ENCODE measurements around the gene TTLL11.

TTLL11 gene

GRCh38 chr9:121853617-121854395 is 239.3 kb downstream of the TTLL11 start:
- Histone ChIP-seq H3K36me3 (ENCODE audit: control insufficient read depth, insufficient read depth, low read length, severe bottlenecking) (no peaks in the 10 kb centered on the region), H3K9me3 (ENCODE audit: control insufficient read depth, low read length) (peaks cover 6% of the 10 kb centered on the region), H3K4me3 (ENCODE audit: low read length) (no peak overlapping the region), H3K9ac (ENCODE audit: low read length) (no peak overlapping the region), H3K4me1 (ENCODE audit: control insufficient read depth, insufficient read depth, low read length) (peaks cover 20% of the 10 kb centered on the region), H3K27me3 (replicated peaks; ENCODE audit: control insufficient read depth, insufficient read depth, low read length) (peaks cover 5% of the 10 kb centered on the region)
- DNase-seq (ENCODE audit: low read depth): no peak

- H3K9me3 ChIP-seq (ENCODE audit: control insufficient read depth, low read length): peaks cover 12% of the 10 kb centered on the region
- peaks cover 5% of the 10 kb centered on the region for H3K27me3 ChIP-seq (replicated peaks; ENCODE audit: control insufficient read depth, insufficient read depth, low read length)
- no peak overlapping the region for H3K4me3 ChIP-seq (ENCODE audit: low read length)
- no peak overlapping the region for H3K9ac ChIP-seq (ENCODE audit: low read length)
- no peak for DNase-seq (ENCODE audit: low read depth)
- peaks cover 20% of the 10 kb centered on the region for H3K4me1 ChIP-seq (ENCODE audit: control insufficient read depth, insufficient read depth, low read length)
- no peaks in the 10 kb centered on the region for H3K36me3 ChIP-seq (ENCODE audit: control insufficient read depth, insufficient read depth, low read length, severe bottlenecking)
Measured at GRCh38 chr9:121852651-121853616, 240.2 kb downstream of the TTLL11 start.

GRCh38 chr9:121852241-121852640 is 240.9 kb downstream of the TTLL11 start:
- Histone ChIP-seq H3K4me1 (ENCODE audit: control insufficient read depth, insufficient read depth, low read length) (peaks cover 20% of the 10 kb centered on the region), H3K9me3 (ENCODE audit: control insufficient read depth, low read length) (peaks cover 12% of the 10 kb centered on the region), H3K4me3 (ENCODE audit: low read length) (no peak overlapping the region), H3K9ac (ENCODE audit: low read length) (no peak overlapping the region), H3K27me3 (replicated peaks; ENCODE audit: control insufficient read depth, insufficient read depth, low read length) (peaks cover 5% of the 10 kb centered on the region), H3K36me3 (ENCODE audit: control insufficient read depth, insufficient read depth, low read length, severe bottlenecking) (no peaks in the 10 kb centered on the region)
- no peak for DNase-seq (ENCODE audit: low read depth)

- no peak overlapping the region for H3K9ac ChIP-seq (ENCODE audit: low read length)
- H3K4me3 ChIP-seq (ENCODE audit: low read length): no peak overlapping the region
- peaks cover 12% of the 10 kb centered on the region for H3K9me3 ChIP-seq (ENCODE audit: control insufficient read depth, low read length)
- DNase-seq (ENCODE audit: low read depth): no peak
- H3K27me3 ChIP-seq (replicated peaks; ENCODE audit: control insufficient read depth, insufficient read depth, low read length): peaks cover 5% of the 10 kb centered on the region
- H3K36me3 ChIP-seq (ENCODE audit: control insufficient read depth, insufficient read depth, low read length, severe bottlenecking): no peaks in the 10 kb centered on the region
- H3K4me1 ChIP-seq (ENCODE audit: control insufficient read depth, insufficient read depth, low read length): peaks cover 20% of the 10 kb centered on the region
Measured at GRCh38 chr9:121851641-121852091, 241.4 kb downstream of the TTLL11 start.

GRCh38 chr9:121850366-121850765 is 242.7 kb downstream of the TTLL11 start:
- Histone ChIP-seq H3K9me3 (ENCODE audit: control insufficient read depth, low read length) (peaks cover 12% of the 10 kb centered on the region), H3K4me3 (ENCODE audit: low read length) (no peak overlapping the region), H3K27me3 (replicated peaks; ENCODE audit: control insufficient read depth, insufficient read depth, low read length) (no peaks in the 10 kb centered on the region), H3K36me3 (ENCODE audit: control insufficient read depth, insufficient read depth, low read length, severe bottlenecking) (no peaks in the 10 kb centered on the region), H3K9ac (ENCODE audit: low read length) (no peak overlapping the region), H3K4me1 (ENCODE audit: control insufficient read depth, insufficient read depth, low read length) (peaks cover 20% of the 10 kb centered on the region)
- no peak for DNase-seq (ENCODE audit: low read depth)

GRCh38 chr9:121849554-121849953 is 243.6 kb downstream of the TTLL11 start:
- no peaks in the 10 kb centered on the region for H3K27me3 ChIP-seq (replicated peaks; ENCODE audit: control insufficient read depth, insufficient read depth, low read length)
- no peak for DNase-seq (ENCODE audit: low read depth)
- H3K9me3 ChIP-seq (ENCODE audit: control insufficient read depth, low read length): peaks cover 17% of the 10 kb centered on the region
- H3K9ac ChIP-seq (ENCODE audit: low read length): no peak overlapping the region
- H3K4me3 ChIP-seq (ENCODE audit: low read length): no peak overlapping the region
- H3K4me1 ChIP-seq (ENCODE audit: control insufficient read depth, insufficient read depth, low read length): peaks cover 20% of the 10 kb centered on the region
- H3K36me3 ChIP-seq (ENCODE audit: control insufficient read depth, insufficient read depth, low read length, severe bottlenecking): no peaks in the 10 kb centered on the region

- no peak overlapping the region for H3K9ac ChIP-seq (ENCODE audit: low read length)
- no peak for DNase-seq (ENCODE audit: low read depth)
- peaks cover 3% of the 10 kb centered on the region for H3K4me1 ChIP-seq (ENCODE audit: control insufficient read depth, insufficient read depth, low read length)
- H3K9me3 ChIP-seq (ENCODE audit: control insufficient read depth, low read length): peaks cover 18% of the 10 kb centered on the region
- no peaks in the 10 kb centered on the region for H3K27me3 ChIP-seq (replicated peaks; ENCODE audit: control insufficient read depth, insufficient read depth, low read length)
- H3K36me3 ChIP-seq (ENCODE audit: control insufficient read depth, insufficient read depth, low read length, severe bottlenecking): no peaks in the 10 kb centered on the region
- H3K4me3 ChIP-seq (ENCODE audit: low read length): no peak overlapping the region
Measured at GRCh38 chr9:121844562-121844961, 248.5 kb downstream of the TTLL11 start.

GRCh38 chr9:121844098-121844497 is 249.0 kb downstream of the TTLL11 start:
- Histone ChIP-seq H3K36me3 (ENCODE audit: control insufficient read depth, insufficient read depth, low read length, severe bottlenecking) (no peaks in the 10 kb centered on the region), H3K9ac (ENCODE audit: low read length) (no peak overlapping the region), H3K27me3 (replicated peaks; ENCODE audit: control insufficient read depth, insufficient read depth, low read length) (no peaks in the 10 kb centered on the region), H3K4me3 (ENCODE audit: low read length) (no peak overlapping the region), H3K4me1 (ENCODE audit: control insufficient read depth, insufficient read depth, low read length) (peaks cover 3% of the 10 kb centered on the region), H3K9me3 (ENCODE audit: control insufficient read depth, low read length) (peaks cover 15% of the 10 kb centered on the region)
- DNase-seq (ENCODE audit: low read depth): peak; percentile 8

GRCh38 chr9:121842612-121842978 is 250.5 kb downstream of the TTLL11 start:
- H3K9ac ChIP-seq (ENCODE audit: low read length): no peak overlapping the region
- no peaks in the 10 kb centered on the region for H3K27me3 ChIP-seq (replicated peaks; ENCODE audit: control insufficient read depth, insufficient read depth, low read length)
- peaks cover 6% of the 10 kb centered on the region for H3K9me3 ChIP-seq (ENCODE audit: control insufficient read depth, low read length)
- no peak overlapping the region for H3K4me3 ChIP-seq (ENCODE audit: low read length)
- peaks cover 3% of the 10 kb centered on the region for H3K4me1 ChIP-seq (ENCODE audit: control insufficient read depth, insufficient read depth, low read length)
- no peaks in the 10 kb centered on the region for H3K36me3 ChIP-seq (ENCODE audit: control insufficient read depth, insufficient read depth, low read length, severe bottlenecking)
- DNase-seq (ENCODE audit: low read depth): peak; percentile 42

- DNase-seq (ENCODE audit: low read depth): peak; percentile 22
- H3K27me3 ChIP-seq (replicated peaks; ENCODE audit: control insufficient read depth, insufficient read depth, low read length): no peaks in the 10 kb centered on the region
- peaks cover 3% of the 10 kb centered on the region for H3K4me1 ChIP-seq (ENCODE audit: control insufficient read depth, insufficient read depth, low read length)
- peaks cover 6% of the 10 kb centered on the region for H3K9me3 ChIP-seq (ENCODE audit: control insufficient read depth, low read length)
- no peak overlapping the region for H3K9ac ChIP-seq (ENCODE audit: low read length)
- no peaks in the 10 kb centered on the region for H3K36me3 ChIP-seq (ENCODE audit: control insufficient read depth, insufficient read depth, low read length, severe bottlenecking)
- no peak overlapping the region for H3K4me3 ChIP-seq (ENCODE audit: low read length)
Measured at GRCh38 chr9:121841771-121842611, 251.1 kb downstream of the TTLL11 start.
